MCF 10A (cell line): ENCODE data around the gene ZNF343. TPM values are rescaled to one million over a fixed set of nuclear protein-coding genes. Genes with fewer than 3 reads are reported as not detected.
"Not testable (repeated sequence)": the region's sequence is repeated elsewhere in the genome, so short reads cannot be mapped to it uniquely, and the experiment has no call there.

Source experiments
- BruUV-seq: library from RNA; stranded (reverse); fragments of 400-500 nt; replicated peaks from 2 replicates; lab custom pipeline; 2021; lab: Mats Ljungman, UMichigan
- CTCF ChIA-PET: fragments of 300-600 bp; sonication (Branson Sonifier 250); formaldehyde crosslinking; extraction: SDS; loops from one replicate; lab custom pipeline; 2021; ENCODE audit warnings: antibody characterized with exemption, inconsistent platforms; lab: Yijun Ruan, JAX
- POLR2A ChIA-PET: fragments of 300-600, 350-650 bp; sonication (Branson Sonifier 250); formaldehyde crosslinking; extraction: SDS; loops from one replicate; lab custom pipeline; 2020; ENCODE audit warnings: antibody characterized with exemption, inconsistent platforms; lab: Yijun Ruan, JAX
- DNase-seq: peaks from one replicate; pipeline ENCODE4 v3.0.0-alpha.2; 2018; ENCODE audit not compliant: unreplicated experiment
- H3K27ac Mint-ChIP-seq: one replicate; pipeline ENCODE4 v1.8.0; 2022; ENCODE audit warnings: mild to moderate bottlenecking, low read depth, mixed read lengths; ENCODE audit not compliant: unreplicated experiment
- H3K27me3 Mint-ChIP-seq: one replicate; pipeline ENCODE4 v1.8.0; 2022; ENCODE audit warnings: mixed read lengths; ENCODE audit not compliant: insufficient read depth, unreplicated experiment
- H3K36me3 Mint-ChIP-seq: one replicate; pipeline ENCODE4 v1.8.0; 2022; ENCODE audit warnings: mild to moderate bottlenecking, moderate library complexity, mixed read lengths; ENCODE audit not compliant: insufficient read depth, unreplicated experiment
- H3K4me1 Mint-ChIP-seq: one replicate; pipeline ENCODE4 v1.8.0; 2022; ENCODE audit warnings: mixed read lengths; ENCODE audit not compliant: insufficient read depth, unreplicated experiment
- H3K4me3 Mint-ChIP-seq: one replicate; pipeline ENCODE4 v1.8.0; 2022; ENCODE audit warnings: mild to moderate bottlenecking, moderate library complexity, mixed read lengths; ENCODE audit not compliant: unreplicated experiment
- H3K9me3 Mint-ChIP-seq: one replicate; pipeline ENCODE4 v1.8.0; 2022; ENCODE audit warnings: mixed read lengths; ENCODE audit not compliant: unreplicated experiment
- CTCF ChIP-seq: fragments of 200-600 bp; IDR thresholded peaks from one replicate; pipeline ENCODE4 v1.8.0; 2022; ENCODE audit warnings: antibody characterized with exemption, mild to moderate bottlenecking; ENCODE audit not compliant: unreplicated experiment
- intact Hi-C: fragments of 100-400 bp; cut with micrococcal nuclease; formaldehyde crosslinking; loops from 2 replicates; pipeline ENCODE4 v1.14.1; 2022
- total RNA-seq: library from RNA; stranded (reverse); gene quantifications from 2 replicates; pipeline ENCODE4 v1.2.3, GENCODE V29; 2022

ZNF343 gene
- total RNA-seq, 1 experiment from 2014 or later, result 16.6 TPM

GRCh38 chr20:2533118-2533517, 24.4 kb upstream of the ZNF343 start:
- no peak for TF ChIP-seq CTCF
- H3K4me1 Mint-ChIP-seq, result no peaks in the 10 kb centered on the region
- H3K9me3 Mint-ChIP-seq, result no peaks in the 10 kb centered on the region
- ChIA-PET CTCF (interaction anchor here (0.5 to 3.0 kb wide), 3 partner anchors 9 to 219 kb away, joined by 3 to 11 read pairs (median 5); no protein-coding TSS in a partner anchor), POLR2A (no interaction called here)
- no peak for DNase-seq
- H3K27me3 Mint-ChIP-seq, result peaks cover 79% of the 10 kb centered on the region
- no peak overlapping the region for H3K27ac Mint-ChIP-seq
- BruUV-seq, result no TSS peak
- H3K4me3 Mint-ChIP-seq, result no peak overlapping the region
- no peaks in the 10 kb centered on the region for H3K36me3 Mint-ChIP-seq
- intact Hi-C loops, result no loop called here

GRCh38 chr20:2528671-2529271, 20.1 kb upstream of the ZNF343 start:
- DNase-seq, result no peak
- no peaks in the 10 kb centered on the region for H3K4me1 Mint-ChIP-seq
- no peak overlapping the region for H3K27ac Mint-ChIP-seq
- no TSS peak for BruUV-seq
- H3K36me3 Mint-ChIP-seq, result no peaks in the 10 kb centered on the region
- TF ChIP-seq CTCF, result no peak
- ChIA-PET POLR2A (interaction anchor here (0.7 kb wide), 1 partner anchor 41 kb away, joined by 3 read pairs; no protein-coding TSS in a partner anchor), CTCF (interaction anchor here (0.5 to 0.7 kb wide), 3 partner anchors 39 to 356 kb away, joined by 3 read pairs; no protein-coding TSS in a partner anchor)
- H3K9me3 Mint-ChIP-seq, result no peaks in the 10 kb centered on the region
- no peak overlapping the region for H3K4me3 Mint-ChIP-seq
- H3K27me3 Mint-ChIP-seq, result peaks cover 52% of the 10 kb centered on the region
- intact Hi-C loops, result no loop called here

- no peak for DNase-seq
- no peaks in the 10 kb centered on the region for H3K4me1 Mint-ChIP-seq
- H3K27me3 Mint-ChIP-seq, result peaks cover 42% of the 10 kb centered on the region
- no peak overlapping the region for H3K4me3 Mint-ChIP-seq
- no TSS peak for BruUV-seq
- CTCF ChIA-PET, result interaction anchor here (0.5 to 1.1 kb wide), 2 partner anchors 16 to 326 kb away, joined by 3 to 4 read pairs; no protein-coding TSS in a partner anchor
- no peak for TF ChIP-seq CTCF
- no peaks in the 10 kb centered on the region for H3K36me3 Mint-ChIP-seq
- H3K9me3 Mint-ChIP-seq, result no peaks in the 10 kb centered on the region
- H3K27ac Mint-ChIP-seq, result no peak overlapping the region
- intact Hi-C loops, result no loop called here
- POLR2A ChIA-PET, result interaction anchor here (1.0 kb wide), 1 partner anchor 58 kb away, joined by 4 read pairs; the partner anchor contains the start of gene SNRPB
Measured at GRCh38 chr20:2527762-2528161, 19.0 kb upstream of the ZNF343 start.

- H3K4me3 Mint-ChIP-seq, H3K36me3 Mint-ChIP-seq, DNase-seq, H3K9me3 Mint-ChIP-seq, H3K4me1 Mint-ChIP-seq, H3K27ac Mint-ChIP-seq, intact Hi-C loops, BruUV-seq: not testable (repeated sequence)
- CTCF ChIA-PET, result interaction anchor here (1.0 to 1.2 kb wide), 2 partner anchors 12 to 475 kb away, joined by 3 read pairs; no protein-coding TSS in a partner anchor
- peaks cover 38% of the 10 kb centered on the region for H3K27me3 Mint-ChIP-seq
- POLR2A ChIA-PET, result interaction anchor here (0.8 to 1.3 kb wide), 2 partner anchors 9 to 12 kb away, joined by 3 read pairs; no protein-coding TSS in a partner anchor
Measured at GRCh38 chr20:2526218-2526583, 17.5 kb upstream of the ZNF343 start.
